Stimulated activated effector memory CD8-positive, alpha-beta T cell treated with anti-CD3 and anti-CD28 coated beads, Interleukin-12 subunit alpha, Interleukin-12 subunit beta, amount 100 ng/mL, for 72 hours (primary cell): ENCODE data around the gene CBY2.

Source experiments
- ATAC-seq: fragments of 150-1000 bp; cut with Tn5 transposase; 2 replicates; pipeline ENCODE4 v1.10.0; 2021
- DNase-seq, 2 donors: peaks; one replicate each; pipeline ENCODE4 v3.0.0; 2021 to 2022; ENCODE audit warnings: low spot score in 2 of 2
- H3K27ac Mint-ChIP-seq: one replicate; pipeline ENCODE4 v1.8.0; 2022; ENCODE audit warnings: mild to moderate bottlenecking, mixed read lengths
- H3K36me3 Mint-ChIP-seq: one replicate; pipeline ENCODE4 v1.8.0; 2022; ENCODE audit warnings: mild to moderate bottlenecking, mixed read lengths
- H3K4me1 Mint-ChIP-seq: one replicate; pipeline ENCODE4 v1.8.0; 2022; ENCODE audit warnings: mixed read lengths
- H3K4me3 Mint-ChIP-seq: one replicate; pipeline ENCODE4 v1.8.0; 2022; ENCODE audit warnings: mild to moderate bottlenecking, mixed read lengths
- H3K9me3 Mint-ChIP-seq: one replicate; pipeline ENCODE4 v1.8.0; 2022; ENCODE audit warnings: mixed read lengths

The CBY2 gene

DNA sequence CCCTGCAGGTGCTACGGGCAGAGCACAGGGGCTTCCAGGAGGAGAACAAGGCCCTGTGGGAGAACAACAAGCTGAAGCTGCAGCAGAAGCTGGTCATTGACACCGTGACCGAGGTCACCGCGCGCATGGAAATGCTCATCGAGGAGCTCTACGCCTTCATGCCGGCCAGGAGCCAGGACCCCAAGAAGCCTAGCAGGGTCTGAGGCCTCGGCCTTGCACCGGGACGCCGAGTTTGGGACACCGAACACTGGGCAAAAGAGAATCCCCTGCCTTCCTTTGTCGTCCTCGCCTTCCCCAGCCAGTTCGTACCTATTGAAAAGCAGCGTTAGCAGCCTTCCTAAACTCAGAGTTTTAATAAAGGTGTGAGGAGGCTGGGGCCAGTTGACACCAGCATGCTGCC lies 12.1 kb downstream of the CBY2 start:
- H3K36me3 Mint-ChIP-seq: no peaks in the 10 kb centered on the region
- ATAC-seq: no peak
- no peak for DNase-seq
- H3K4me1 Mint-ChIP-seq: no peaks in the 10 kb centered on the region
- no peak overlapping the region for H3K27ac Mint-ChIP-seq
- no peaks in the 10 kb centered on the region for H3K9me3 Mint-ChIP-seq
- H3K4me3 Mint-ChIP-seq: no peak overlapping the region

DNA sequence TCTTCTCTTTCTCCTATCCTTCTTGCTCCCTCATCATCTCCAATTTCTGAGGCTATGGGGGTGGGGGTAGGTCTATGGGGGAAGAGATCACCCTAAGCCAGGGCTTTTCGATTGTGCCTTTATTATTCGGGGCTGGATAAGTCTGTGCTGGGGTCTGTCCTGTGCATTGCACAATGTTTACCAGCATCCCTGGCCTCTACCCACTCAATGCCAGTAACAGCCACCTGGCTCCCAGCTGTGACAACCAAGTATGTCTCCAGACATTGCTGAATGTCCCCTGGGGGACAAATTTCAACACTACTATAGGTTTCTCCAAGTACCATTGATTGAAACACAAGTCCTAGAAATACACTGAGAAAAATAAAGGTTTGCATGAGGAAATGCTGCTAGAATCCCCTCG lies 13.2 kb downstream of the CBY2 start:
- Mint-ChIP-seq H3K9me3 (no peaks in the 10 kb centered on the region), H3K27ac (no peak overlapping the region), H3K36me3 (no peaks in the 10 kb centered on the region), H3K4me3 (no peak overlapping the region), H3K4me1 (no peaks in the 10 kb centered on the region)
- ATAC-seq (no peak), DNase-seq (no peak)

GRCh38 chr13:45717349-45717748 lies 15.2 kb downstream of the CBY2 start:
- ATAC-seq (no peak), DNase-seq (no peak)
- Mint-ChIP-seq H3K4me1 (no peaks in the 10 kb centered on the region), H3K36me3 (no peaks in the 10 kb centered on the region), H3K27ac (no peak overlapping the region), H3K4me3 (no peak overlapping the region), H3K9me3 (no peaks in the 10 kb centered on the region)

DNA sequence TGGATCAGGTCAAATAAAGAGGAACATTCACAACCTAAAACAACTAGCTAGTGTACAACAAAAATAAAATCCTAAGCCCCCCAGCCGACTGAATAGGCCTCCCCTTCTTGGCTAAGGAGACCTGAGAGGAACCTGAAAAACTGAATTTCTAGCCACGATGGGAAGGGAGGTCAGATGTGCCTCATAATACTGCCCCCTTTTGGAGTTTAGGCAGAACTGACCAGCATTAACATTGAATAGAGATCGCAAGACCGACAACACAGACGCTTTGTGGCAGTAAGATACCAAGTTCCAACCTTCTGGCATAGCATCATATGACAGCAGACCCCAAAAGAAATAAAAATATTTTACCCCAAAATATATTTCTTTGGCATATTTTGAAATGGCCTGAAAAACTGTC lies 15.9 kb downstream of the CBY2 start:
- no peak for DNase-seq

DNA sequence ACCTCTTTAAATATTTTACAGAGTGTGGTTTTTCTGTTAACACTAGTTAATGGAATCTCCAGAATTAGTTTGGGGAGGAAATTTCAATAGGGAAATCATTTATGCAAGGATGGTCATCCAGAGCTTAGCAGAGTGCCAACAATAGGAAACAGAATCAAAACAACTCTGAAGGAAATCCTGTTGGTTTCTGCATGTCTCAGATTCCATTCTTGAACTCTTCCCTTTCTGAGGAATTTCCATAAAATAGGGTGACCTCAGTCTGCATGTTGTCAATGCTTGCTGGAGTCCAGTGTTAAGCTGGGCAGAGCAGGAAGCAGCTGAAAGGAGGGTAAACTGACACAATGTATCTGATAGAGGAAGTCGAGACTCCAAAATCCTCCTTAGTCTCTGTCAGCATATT lies 16.9 kb downstream of the CBY2 start:
- H3K4me3 Mint-ChIP-seq: no peak overlapping the region
- H3K36me3 Mint-ChIP-seq: no peaks in the 10 kb centered on the region
- no peak for DNase-seq
- no peaks in the 10 kb centered on the region for H3K9me3 Mint-ChIP-seq
- H3K4me1 Mint-ChIP-seq: no peaks in the 10 kb centered on the region
- no peak for ATAC-seq
- H3K27ac Mint-ChIP-seq: no peak overlapping the region

More for the DNA sequence above, 15.9 kb downstream of the CBY2 start:
- Mint-ChIP-seq H3K4me3 (no peak overlapping the region), H3K36me3 (no peaks in the 10 kb centered on the region), H3K27ac (no peak overlapping the region), H3K4me1 (no peaks in the 10 kb centered on the region), H3K9me3 (no peaks in the 10 kb centered on the region)
- peak; percentile 27 for ATAC-seq

DNA sequence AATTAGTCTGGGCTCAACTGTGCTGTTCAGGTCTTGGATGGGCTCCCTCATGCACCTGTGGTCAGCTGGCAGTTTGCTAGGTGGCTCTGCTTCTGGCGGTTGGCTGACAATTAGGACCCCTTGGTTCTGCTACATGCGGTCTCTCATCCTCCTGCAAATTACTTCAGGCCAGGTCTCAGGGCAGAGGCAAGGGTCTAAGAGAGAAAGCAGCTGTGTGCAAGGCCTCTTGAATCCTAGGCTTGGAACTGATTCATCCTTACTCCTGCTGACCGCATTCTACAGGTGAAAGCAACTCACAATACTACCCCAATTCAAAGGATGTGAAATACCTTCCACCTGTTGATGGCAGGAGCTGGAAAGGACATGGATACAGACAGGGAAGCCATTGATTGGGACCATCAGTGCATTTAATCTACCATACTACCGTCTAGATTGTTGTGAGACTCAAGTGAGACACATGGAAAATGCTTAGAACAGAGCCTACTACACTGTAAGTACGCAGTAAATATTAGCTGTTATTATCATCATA lies 19.1 kb downstream of the CBY2 start:
- Mint-ChIP-seq H3K4me3 (no peak overlapping the region), H3K27ac (no peak overlapping the region), H3K9me3 (no peaks in the 10 kb centered on the region), H3K36me3 (no peaks in the 10 kb centered on the region), H3K4me1 (no peaks in the 10 kb centered on the region)
- DNase-seq (no peak), ATAC-seq (peak; percentile 31)

GRCh38 chr13:45723798-45724197 lies 21.7 kb downstream of the CBY2 start:
- ATAC-seq (no peak), DNase-seq (no peak)
- H3K9me3 Mint-ChIP-seq: no peaks in the 10 kb centered on the region
- H3K36me3 Mint-ChIP-seq: no peaks in the 10 kb centered on the region
- H3K27ac Mint-ChIP-seq: no peak overlapping the region
- H3K4me3 Mint-ChIP-seq: no peak overlapping the region
- H3K4me1 Mint-ChIP-seq: peaks cover 5% of the 10 kb centered on the region

DNA sequence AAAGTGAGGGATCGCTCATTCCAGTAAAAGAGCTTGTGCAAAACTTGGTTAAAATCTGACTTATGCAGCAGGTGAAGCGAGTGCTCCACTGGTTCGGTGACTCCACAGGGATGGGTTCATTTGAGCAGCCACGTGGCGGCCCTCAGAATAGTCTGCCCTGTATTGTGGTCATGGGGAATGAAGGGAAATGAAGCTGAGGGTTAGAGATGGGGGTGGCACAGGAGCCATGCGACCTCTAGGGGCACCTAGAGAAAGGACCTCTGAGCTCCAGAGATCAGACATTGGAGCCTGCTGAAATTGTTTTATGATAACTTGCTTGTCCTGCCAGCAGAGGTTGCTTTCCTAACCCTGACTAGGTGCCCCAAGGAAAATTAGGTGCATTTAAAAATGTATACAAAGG lies 26.6 kb downstream of the CBY2 start:
- Mint-ChIP-seq H3K27ac (no peak overlapping the region), H3K9me3 (no peaks in the 10 kb centered on the region), H3K36me3 (no peaks in the 10 kb centered on the region), H3K4me3 (no peak overlapping the region), H3K4me1 (peaks cover 5% of the 10 kb centered on the region)
- DNase-seq (no peak), ATAC-seq (no peak)

GRCh38 chr13:45731455-45731854 lies 29.3 kb downstream of the CBY2 start:
- no peak overlapping the region for H3K4me3 Mint-ChIP-seq

DNA sequence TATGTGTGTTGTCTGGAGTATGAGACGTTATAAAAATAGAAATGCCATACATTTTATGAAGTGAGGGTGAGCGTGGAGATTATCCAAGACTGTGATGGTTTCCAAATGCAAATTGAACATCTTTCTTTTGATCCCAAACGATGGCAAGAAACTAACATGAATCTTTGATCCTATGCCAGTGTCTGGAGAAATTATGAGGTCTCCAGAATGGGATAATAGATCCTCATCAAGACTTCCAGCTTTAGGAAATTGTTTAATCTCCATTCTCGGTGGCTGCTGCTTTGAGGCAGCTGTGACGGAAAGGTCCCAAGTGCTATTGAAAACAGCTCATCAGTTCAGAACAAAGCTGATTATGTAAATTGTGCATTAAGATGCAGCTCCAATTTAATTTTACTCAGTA lies 30.8 kb downstream of the CBY2 start:
- Mint-ChIP-seq H3K4me3 (no peak overlapping the region), H3K4me1 (peaks cover 2% of the 10 kb centered on the region), H3K27ac (no peak overlapping the region), H3K9me3 (no peaks in the 10 kb centered on the region), H3K36me3 (no peaks in the 10 kb centered on the region)
- no peak for ATAC-seq
- DNase-seq: no peak

More at GRCh38 chr13:45731455-45731854, 29.3 kb downstream of the CBY2 start:
- ATAC-seq: no peak
- no peaks in the 10 kb centered on the region for H3K9me3 Mint-ChIP-seq
- DNase-seq: no peak
- no peaks in the 10 kb centered on the region for H3K36me3 Mint-ChIP-seq
- H3K4me1 Mint-ChIP-seq: peaks cover 5% of the 10 kb centered on the region
- H3K27ac Mint-ChIP-seq: no peak overlapping the region

DNA sequence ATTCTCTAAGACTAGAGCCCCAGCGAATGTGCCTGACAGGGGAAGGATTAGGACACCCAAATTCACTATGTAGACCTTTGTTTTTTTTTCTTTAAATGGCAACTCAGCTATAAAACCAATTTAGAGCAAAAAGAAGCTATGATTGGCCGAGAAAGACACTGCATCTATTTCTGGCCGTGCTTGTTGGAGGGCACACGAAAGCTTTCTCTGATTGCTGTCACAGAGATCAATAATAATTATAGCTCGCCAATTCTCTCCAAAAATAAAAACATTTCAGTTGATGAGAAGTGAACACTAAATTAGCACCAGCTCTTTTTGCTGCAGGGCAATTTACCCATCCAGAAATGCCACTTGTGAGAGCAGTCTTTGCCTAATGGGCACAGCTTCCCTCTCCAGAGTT lies 31.2 kb downstream of the CBY2 start:
- H3K4me1 Mint-ChIP-seq: no peaks in the 10 kb centered on the region
- ATAC-seq (no peak), DNase-seq (no peak)
- H3K4me3 Mint-ChIP-seq: no peak overlapping the region
- no peaks in the 10 kb centered on the region for H3K9me3 Mint-ChIP-seq
- H3K27ac Mint-ChIP-seq: no peak overlapping the region
- H3K36me3 Mint-ChIP-seq: no peaks in the 10 kb centered on the region

DNA sequence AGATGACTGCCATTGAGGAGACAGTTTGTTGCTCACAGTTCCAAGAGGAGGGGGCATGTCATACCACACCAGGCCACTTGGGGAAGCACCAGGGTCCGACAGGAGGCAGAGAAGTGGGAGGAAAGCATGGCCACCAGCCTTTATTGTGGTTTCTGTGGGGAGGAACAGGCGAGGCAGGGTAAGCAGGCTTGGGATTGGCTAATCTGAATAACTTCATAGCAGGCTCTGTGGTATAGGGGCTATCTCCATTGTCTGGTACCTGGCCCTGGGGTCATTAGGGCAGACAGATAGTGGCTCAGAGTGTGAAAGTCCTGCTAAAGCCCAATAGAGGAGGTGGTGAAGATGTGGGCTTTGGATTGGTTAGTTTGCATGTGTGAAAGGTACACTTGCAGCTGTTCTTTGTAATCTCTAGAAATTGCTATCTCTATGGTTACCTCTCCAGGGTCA lies 35.5 kb downstream of the CBY2 start:
- H3K36me3 Mint-ChIP-seq: no peaks in the 10 kb centered on the region
- no peaks in the 10 kb centered on the region for H3K4me1 Mint-ChIP-seq
- ATAC-seq: peak; percentile 58
- H3K9me3 Mint-ChIP-seq: no peaks in the 10 kb centered on the region
- H3K4me3 Mint-ChIP-seq: no peak overlapping the region
- DNase-seq: peak in 1 of 2 donors; percentile 50
- no peak overlapping the region for H3K27ac Mint-ChIP-seq

DNA sequence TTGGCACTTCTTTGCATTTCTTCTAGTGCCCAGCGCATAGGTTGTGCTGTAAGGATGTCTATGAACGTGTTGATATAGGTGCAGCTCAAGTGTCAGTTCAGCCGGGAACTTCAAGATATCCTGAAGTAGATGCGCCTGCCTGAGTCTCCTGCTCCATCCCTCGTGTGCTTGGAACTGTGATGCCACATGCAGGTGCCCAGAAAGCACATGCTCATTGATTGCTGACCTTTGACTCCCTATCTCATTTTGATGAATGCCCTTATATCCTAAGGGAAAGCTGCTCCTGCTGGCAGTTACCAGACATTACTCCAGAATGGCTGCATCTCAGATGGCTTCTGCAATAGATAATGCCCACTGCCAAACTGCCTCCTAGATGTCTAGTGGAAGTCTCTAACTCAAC lies 40.9 kb downstream of the CBY2 start:
- H3K4me1 Mint-ChIP-seq: no peaks in the 10 kb centered on the region
- ATAC-seq (no peak), DNase-seq (no peak)
- H3K27ac Mint-ChIP-seq: no peak overlapping the region
- H3K9me3 Mint-ChIP-seq: no peaks in the 10 kb centered on the region
- no peaks in the 10 kb centered on the region for H3K36me3 Mint-ChIP-seq
- no peak overlapping the region for H3K4me3 Mint-ChIP-seq

DNA sequence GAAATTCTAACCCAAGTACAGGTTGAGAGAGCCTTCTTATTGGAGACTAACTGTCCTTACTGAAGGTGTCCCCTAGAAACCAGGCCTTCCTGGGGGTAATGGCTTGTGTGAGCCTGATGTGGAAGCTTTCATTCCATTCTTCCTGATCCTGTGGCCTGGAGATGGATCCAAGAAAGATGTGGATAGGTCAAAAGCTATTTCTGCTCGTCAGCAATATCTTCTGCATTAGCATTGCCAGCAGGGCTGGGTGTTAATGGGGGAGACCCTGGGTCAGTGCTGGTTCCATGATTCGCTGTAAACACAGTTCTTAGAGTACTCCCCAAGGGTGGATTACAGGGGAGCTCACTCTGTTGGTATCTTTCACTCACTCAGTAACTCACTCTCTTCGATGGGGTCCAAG lies 42.9 kb downstream of the CBY2 start:
- Mint-ChIP-seq H3K27ac (no peak overlapping the region), H3K4me1 (no peaks in the 10 kb centered on the region), H3K4me3 (no peak overlapping the region), H3K9me3 (no peaks in the 10 kb centered on the region), H3K36me3 (no peaks in the 10 kb centered on the region)
- DNase-seq: no peak
- peak; percentile 11 for ATAC-seq

DNA sequence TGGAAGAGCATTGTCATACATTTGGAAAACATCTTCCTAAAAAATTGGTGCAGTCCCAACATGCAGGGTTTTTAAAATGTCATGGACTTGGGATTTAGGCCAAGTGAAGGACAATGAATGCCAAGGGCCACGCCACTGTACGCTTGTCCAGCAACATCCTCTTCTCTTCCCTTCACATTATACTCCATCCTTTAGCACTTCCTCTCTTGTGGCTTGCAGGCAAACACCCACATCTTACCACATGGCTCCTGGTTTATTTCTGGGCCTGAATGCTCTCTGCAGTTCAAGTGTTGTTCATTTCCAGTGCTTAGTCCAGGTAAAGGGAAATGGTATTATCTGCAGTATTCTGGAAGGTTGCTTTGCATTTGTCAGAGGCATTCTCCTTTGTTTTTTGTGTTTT lies 45.0 kb downstream of the CBY2 start:
- Mint-ChIP-seq H3K4me3 (no peak overlapping the region), H3K9me3 (no peaks in the 10 kb centered on the region), H3K27ac (no peak overlapping the region), H3K36me3 (no peaks in the 10 kb centered on the region), H3K4me1 (no peaks in the 10 kb centered on the region)
- no peak for ATAC-seq
- no peak for DNase-seq

DNA sequence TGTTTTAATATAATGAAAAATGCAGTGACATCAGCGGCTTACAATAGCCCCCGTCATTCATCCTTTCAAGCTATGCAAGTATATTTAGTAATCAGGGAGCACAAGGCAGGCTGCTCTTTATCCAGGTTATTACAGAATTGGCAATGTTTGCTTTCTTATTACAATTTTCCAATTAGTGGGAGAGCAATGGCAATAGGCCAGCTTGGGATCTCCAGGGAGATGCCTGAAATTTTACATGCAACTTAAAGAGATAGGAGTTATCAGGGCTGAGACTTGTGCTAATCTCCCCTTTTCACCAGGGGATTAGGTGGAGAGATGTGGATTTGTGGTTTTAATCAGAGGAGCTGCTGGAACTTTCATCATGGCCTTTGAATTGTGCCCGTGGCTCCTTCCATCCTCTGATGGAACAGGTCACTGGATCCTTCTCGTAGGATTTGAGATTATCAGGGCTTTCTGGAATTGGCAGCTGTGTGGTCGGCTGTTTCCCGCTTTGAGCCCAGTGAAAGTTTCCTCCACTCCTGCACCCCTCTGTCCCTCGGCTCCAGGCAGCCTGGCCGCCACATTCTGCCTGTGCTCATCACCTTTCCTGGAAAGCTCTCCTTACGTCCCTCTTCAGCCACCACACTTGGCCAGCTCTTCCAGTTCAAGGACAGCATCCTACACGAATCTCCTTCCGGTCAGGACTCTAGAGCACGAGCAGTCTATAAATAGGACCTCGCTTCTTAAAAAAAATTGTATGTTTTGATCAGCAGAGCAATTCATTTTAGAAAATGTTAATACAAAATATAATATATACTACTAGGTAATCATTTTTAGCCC lies 47.0 kb downstream of the CBY2 start:
- ATAC-seq: no peak
- Mint-ChIP-seq H3K9me3 (no peaks in the 10 kb centered on the region), H3K27ac (no peak overlapping the region), H3K36me3 (no peaks in the 10 kb centered on the region), H3K4me3 (no peak overlapping the region), H3K4me1 (no peaks in the 10 kb centered on the region)
- DNase-seq: no peak
